Activated naive CD8-positive, alpha-beta T cell treated with anti-CD3 and anti-CD28 coated beads, Interleukin-2, amount 50 U/mL, for 24 hours (primary cell): Measurements from ENCODE around the gene KIF6.

Experiments used
- ATAC-seq: fragments of 150-1000 bp; cut with Tn5 transposase; one replicate; pipeline ENCODE4 v1.10.0; 2021
- DNase-seq: peaks from one replicate; pipeline ENCODE4 v3.0.0; 2021
- H3K27ac Mint-ChIP-seq: one replicate; pipeline ENCODE4 v1.8.0; 2021; ENCODE audit warnings: mild to moderate bottlenecking, mixed read lengths
- H3K27me3 Mint-ChIP-seq: one replicate; pipeline ENCODE4 v1.8.0; 2021; ENCODE audit warnings: mixed read lengths
- H3K36me3 Mint-ChIP-seq: one replicate; pipeline ENCODE4 v1.8.0; 2021; ENCODE audit warnings: low read depth, mixed read lengths
- H3K4me1 Mint-ChIP-seq: one replicate; pipeline ENCODE4 v1.8.0; 2021; ENCODE audit warnings: mixed read lengths
- H3K4me3 Mint-ChIP-seq: one replicate; pipeline ENCODE4 v1.8.0; 2021; ENCODE audit warnings: mild to moderate bottlenecking, moderate library complexity, mixed read lengths
- H3K9me3 Mint-ChIP-seq: one replicate; pipeline ENCODE4 v1.8.0; 2021; ENCODE audit warnings: mixed read lengths

The KIF6 gene

GRCh38 chr6:39312912-39313525 is 412.2 kb downstream of the KIF6 start:
- Mint-ChIP-seq H3K27ac (no peak overlapping the region), H3K4me1 (peaks cover 2% of the 10 kb centered on the region), H3K36me3 (no peaks in the 10 kb centered on the region), H3K9me3 (no peaks in the 10 kb centered on the region), H3K27me3 (peaks cover 47% of the 10 kb centered on the region), H3K4me3 (no peak overlapping the region)
- ATAC-seq, result no peak
- no peak for DNase-seq

GRCh38 chr6:39310542-39310941 is 414.7 kb downstream of the KIF6 start:
- Mint-ChIP-seq H3K36me3 (no peaks in the 10 kb centered on the region), H3K4me3 (no peak overlapping the region), H3K4me1 (peaks cover 2% of the 10 kb centered on the region), H3K27ac (no peak overlapping the region), H3K9me3 (no peaks in the 10 kb centered on the region), H3K27me3 (peaks cover 40% of the 10 kb centered on the region)
- no peak for ATAC-seq
- DNase-seq, result no peak

GRCh38 chr6:39309942-39310531 is 415.2 kb downstream of the KIF6 start:
- no peak overlapping the region for H3K4me3 Mint-ChIP-seq
- DNase-seq, result peak; percentile 68
- H3K4me1 Mint-ChIP-seq, result peaks cover 2% of the 10 kb centered on the region
- H3K36me3 Mint-ChIP-seq, result no peaks in the 10 kb centered on the region
- peaks cover 37% of the 10 kb centered on the region for H3K27me3 Mint-ChIP-seq
- no peak overlapping the region for H3K27ac Mint-ChIP-seq
- H3K9me3 Mint-ChIP-seq, result no peaks in the 10 kb centered on the region
- peak; percentile 38 for ATAC-seq

GRCh38 chr6:39307462-39307861 is 417.7 kb downstream of the KIF6 start:
- DNase-seq (no peak), ATAC-seq (no peak)
- Mint-ChIP-seq H3K9me3 (no peaks in the 10 kb centered on the region), H3K4me1 (peaks cover 6% of the 10 kb centered on the region), H3K36me3 (no peaks in the 10 kb centered on the region), H3K4me3 (no peak overlapping the region), H3K27me3 (peaks cover 14% of the 10 kb centered on the region), H3K27ac (no peak overlapping the region)

GRCh38 chr6:39304951-39305350 is 420.3 kb downstream of the KIF6 start:
- Mint-ChIP-seq H3K27ac (no peak overlapping the region), H3K4me1 (peaks cover 6% of the 10 kb centered on the region), H3K9me3 (no peaks in the 10 kb centered on the region), H3K36me3 (no peaks in the 10 kb centered on the region), H3K4me3 (no peak overlapping the region), H3K27me3 (peaks cover 2% of the 10 kb centered on the region)
- no peak for DNase-seq
- no peak for ATAC-seq

- Mint-ChIP-seq H3K27me3 (peaks cover 2% of the 10 kb centered on the region), H3K36me3 (no peaks in the 10 kb centered on the region), H3K9me3 (no peaks in the 10 kb centered on the region), H3K4me3 (no peak overlapping the region), H3K4me1 (peaks cover 6% of the 10 kb centered on the region), H3K27ac (no peak overlapping the region)
- no peak for ATAC-seq
- no peak for DNase-seq
These were observed 421.6 kb downstream of the KIF6 start for GRCh38 chr6:39303425-39304153.

- Mint-ChIP-seq H3K4me1 (peaks cover 6% of the 10 kb centered on the region), H3K36me3 (no peaks in the 10 kb centered on the region), H3K9me3 (no peaks in the 10 kb centered on the region), H3K4me3 (peak overlapping the region; percentile 25), H3K27me3 (peaks cover 2% of the 10 kb centered on the region), H3K27ac (peak overlapping the region; percentile 17)
- peak; percentile 94 for DNase-seq
- peak; percentile 94 for ATAC-seq
These were observed 422.4 kb downstream of the KIF6 start for GRCh38 chr6:39302669-39303424.

GRCh38 chr6:39302011-39302410 is 423.2 kb downstream of the KIF6 start:
- no peaks in the 10 kb centered on the region for H3K9me3 Mint-ChIP-seq
- H3K27me3 Mint-ChIP-seq, result no peaks in the 10 kb centered on the region
- H3K36me3 Mint-ChIP-seq, result no peaks in the 10 kb centered on the region
- ATAC-seq (no peak), DNase-seq (no peak)
- no peak overlapping the region for H3K4me3 Mint-ChIP-seq
- H3K4me1 Mint-ChIP-seq, result peaks cover 6% of the 10 kb centered on the region
- H3K27ac Mint-ChIP-seq, result no peak overlapping the region

- Mint-ChIP-seq H3K4me1 (peaks cover 6% of the 10 kb centered on the region), H3K9me3 (no peaks in the 10 kb centered on the region), H3K27ac (no peak overlapping the region), H3K4me3 (no peak overlapping the region), H3K36me3 (no peaks in the 10 kb centered on the region), H3K27me3 (no peaks in the 10 kb centered on the region)
- DNase-seq, result no peak
- ATAC-seq, result no peak
These were observed 423.6 kb downstream of the KIF6 start for GRCh38 chr6:39301606-39302005.

- no peaks in the 10 kb centered on the region for H3K27me3 Mint-ChIP-seq
- no peaks in the 10 kb centered on the region for H3K36me3 Mint-ChIP-seq
- ATAC-seq (no peak), DNase-seq (no peak)
- H3K27ac Mint-ChIP-seq, result no peak overlapping the region
- no peaks in the 10 kb centered on the region for H3K9me3 Mint-ChIP-seq
- H3K4me1 Mint-ChIP-seq, result peaks cover 6% of the 10 kb centered on the region
- no peak overlapping the region for H3K4me3 Mint-ChIP-seq
These were observed 424.5 kb downstream of the KIF6 start for GRCh38 chr6:39300739-39301138.

- Mint-ChIP-seq H3K4me1 (peaks cover 5% of the 10 kb centered on the region), H3K27me3 (no peaks in the 10 kb centered on the region), H3K9me3 (no peaks in the 10 kb centered on the region), H3K36me3 (no peaks in the 10 kb centered on the region), H3K27ac (no peak overlapping the region), H3K4me3 (no peak overlapping the region)
- DNase-seq, result no peak
- ATAC-seq, result no peak
These were observed 427.1 kb downstream of the KIF6 start for GRCh38 chr6:39298061-39298460.

GRCh38 chr6:39296745-39297640 is 428.2 kb downstream of the KIF6 start:
- Mint-ChIP-seq H3K27me3 (peaks cover 3% of the 10 kb centered on the region), H3K9me3 (no peaks in the 10 kb centered on the region), H3K36me3 (no peaks in the 10 kb centered on the region), H3K4me3 (no peak overlapping the region), H3K27ac (no peak overlapping the region), H3K4me1 (no peaks in the 10 kb centered on the region)
- ATAC-seq (no peak), DNase-seq (no peak)

- DNase-seq (no peak), ATAC-seq (no peak)
- Mint-ChIP-seq H3K9me3 (no peaks in the 10 kb centered on the region), H3K36me3 (no peaks in the 10 kb centered on the region), H3K27me3 (peaks cover 3% of the 10 kb centered on the region), H3K4me1 (no peaks in the 10 kb centered on the region), H3K27ac (no peak overlapping the region), H3K4me3 (no peak overlapping the region)
These were observed 429.6 kb downstream of the KIF6 start for GRCh38 chr6:39295611-39296011.

GRCh38 chr6:39294899-39295298 is 430.3 kb downstream of the KIF6 start:
- Mint-ChIP-seq H3K27me3 (peaks cover 3% of the 10 kb centered on the region), H3K4me1 (no peaks in the 10 kb centered on the region), H3K36me3 (no peaks in the 10 kb centered on the region), H3K9me3 (no peaks in the 10 kb centered on the region), H3K4me3 (no peak overlapping the region), H3K27ac (no peak overlapping the region)
- no peak for DNase-seq
- no peak for ATAC-seq
